GM12873 (cell line): ENCODE results near the gene OGT.

Experiments used
- TF ChIP-seq, protein P1 (sequence below): IDR thresholded peaks from 2 replicates; pipeline ENCODE4 v1.5.1; 2012; ENCODE audit warnings: low read depth, mild to moderate bottlenecking, moderate library complexity, low read length, control low read depth; ENCODE audit not compliant: insufficient read depth; ENCODE audit errors: missing control alignments

The OGT gene

DNA sequence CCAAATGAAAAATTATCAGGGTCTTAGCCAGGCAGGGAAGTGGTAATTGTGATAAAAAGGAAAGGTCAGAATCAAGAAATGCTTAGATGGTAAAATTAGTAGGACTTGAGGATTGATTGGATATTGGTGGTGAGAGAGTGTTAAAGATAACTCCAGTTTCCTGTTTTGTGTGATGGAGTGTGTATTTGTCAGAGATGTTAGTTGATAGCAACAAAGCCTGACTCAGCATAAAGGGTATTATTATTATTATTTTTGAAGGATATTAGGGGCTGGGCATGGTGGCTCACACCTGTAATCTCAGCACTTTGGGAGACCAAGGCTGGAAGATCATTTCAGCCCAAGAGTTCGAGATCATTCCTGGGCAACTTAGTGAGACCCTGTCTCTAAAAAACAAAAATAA is 23.6 kb upstream of the OGT start:
- TF ChIP-seq, protein P1, sequence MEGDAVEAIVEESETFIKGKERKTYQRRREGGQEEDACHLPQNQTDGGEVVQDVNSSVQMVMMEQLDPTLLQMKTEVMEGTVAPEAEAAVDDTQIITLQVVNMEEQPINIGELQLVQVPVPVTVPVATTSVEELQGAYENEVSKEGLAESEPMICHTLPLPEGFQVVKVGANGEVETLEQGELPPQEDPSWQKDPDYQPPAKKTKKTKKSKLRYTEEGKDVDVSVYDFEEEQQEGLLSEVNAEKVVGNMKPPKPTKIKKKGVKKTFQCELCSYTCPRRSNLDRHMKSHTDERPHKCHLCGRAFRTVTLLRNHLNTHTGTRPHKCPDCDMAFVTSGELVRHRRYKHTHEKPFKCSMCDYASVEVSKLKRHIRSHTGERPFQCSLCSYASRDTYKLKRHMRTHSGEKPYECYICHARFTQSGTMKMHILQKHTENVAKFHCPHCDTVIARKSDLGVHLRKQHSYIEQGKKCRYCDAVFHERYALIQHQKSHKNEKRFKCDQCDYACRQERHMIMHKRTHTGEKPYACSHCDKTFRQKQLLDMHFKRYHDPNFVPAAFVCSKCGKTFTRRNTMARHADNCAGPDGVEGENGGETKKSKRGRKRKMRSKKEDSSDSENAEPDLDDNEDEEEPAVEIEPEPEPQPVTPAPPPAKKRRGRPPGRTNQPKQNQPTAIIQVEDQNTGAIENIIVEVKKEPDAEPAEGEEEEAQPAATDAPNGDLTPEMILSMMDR: no peak

DNA sequence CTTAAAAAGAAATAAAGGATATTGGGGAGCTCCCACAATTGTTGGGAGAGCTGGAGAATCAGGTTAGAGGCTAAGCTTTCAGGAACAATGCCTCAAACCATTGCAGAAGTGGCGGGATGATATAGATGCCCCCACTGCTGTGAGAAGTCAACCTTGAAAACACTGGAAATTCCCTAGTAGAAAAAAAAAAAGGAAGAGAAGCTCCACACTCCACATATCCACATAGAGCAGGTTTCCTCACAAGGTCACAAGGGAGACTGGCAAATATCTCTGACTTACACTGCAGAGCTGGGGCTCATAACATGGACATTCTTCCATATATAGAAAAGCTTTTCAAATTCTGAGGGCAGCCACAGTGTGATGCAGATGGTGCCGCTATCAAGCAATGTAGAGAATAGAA is 22.7 kb upstream of the OGT start:
- TF ChIP-seq, protein P1: no peak

DNA sequence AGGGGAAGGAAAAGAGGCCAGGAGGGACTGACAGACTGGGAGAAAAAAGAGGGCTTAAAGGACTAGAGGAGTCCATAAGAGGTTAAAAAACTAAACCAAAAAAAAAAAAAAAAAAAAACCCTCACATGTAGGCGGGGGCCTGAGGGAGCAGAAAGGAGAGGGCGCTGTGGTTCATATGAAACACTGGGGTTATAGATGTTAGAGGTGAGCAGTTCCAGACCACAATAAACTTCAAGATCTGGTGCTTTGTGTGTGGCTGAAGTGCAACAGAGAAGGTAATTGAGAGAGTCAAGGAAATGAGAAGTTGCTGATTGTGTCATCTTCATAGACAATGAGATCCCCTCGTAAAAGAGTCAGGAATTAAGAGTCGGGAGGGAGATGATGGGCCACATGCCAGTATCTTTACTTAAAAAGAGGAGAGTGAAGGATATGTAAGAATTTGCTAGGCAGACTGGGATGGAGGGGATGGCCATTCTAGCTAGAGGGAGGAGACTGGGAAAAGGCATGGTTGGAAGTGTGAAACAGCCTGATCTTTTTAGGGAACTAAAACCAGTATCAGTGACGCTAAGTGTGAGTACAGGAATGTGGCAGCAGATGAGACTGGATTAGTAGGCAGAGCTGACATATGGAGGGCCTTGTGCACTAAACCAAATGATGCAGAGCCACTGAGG is 18.4 kb upstream of the OGT start:
- TF ChIP-seq, protein P1: peak; percentile 28

DNA sequence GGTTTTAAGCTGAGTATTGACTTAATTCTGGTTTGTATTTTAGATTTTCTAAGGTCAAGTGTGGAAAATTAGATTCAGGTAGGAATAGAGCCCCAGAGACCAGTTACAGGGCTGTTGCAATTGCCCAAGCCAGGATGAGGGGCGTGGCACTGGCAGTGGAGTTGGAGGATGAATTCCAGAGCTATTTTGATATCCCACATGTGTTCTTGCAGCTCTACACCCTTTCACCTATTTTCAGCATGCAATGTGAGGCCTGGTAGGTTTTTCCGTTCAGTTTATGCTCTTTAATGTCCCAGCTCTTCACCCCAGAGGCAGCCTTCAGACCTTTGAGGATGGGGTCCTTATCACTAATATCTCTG is 17.9 kb upstream of the OGT start:
- TF ChIP-seq, protein P1: no peak

DNA sequence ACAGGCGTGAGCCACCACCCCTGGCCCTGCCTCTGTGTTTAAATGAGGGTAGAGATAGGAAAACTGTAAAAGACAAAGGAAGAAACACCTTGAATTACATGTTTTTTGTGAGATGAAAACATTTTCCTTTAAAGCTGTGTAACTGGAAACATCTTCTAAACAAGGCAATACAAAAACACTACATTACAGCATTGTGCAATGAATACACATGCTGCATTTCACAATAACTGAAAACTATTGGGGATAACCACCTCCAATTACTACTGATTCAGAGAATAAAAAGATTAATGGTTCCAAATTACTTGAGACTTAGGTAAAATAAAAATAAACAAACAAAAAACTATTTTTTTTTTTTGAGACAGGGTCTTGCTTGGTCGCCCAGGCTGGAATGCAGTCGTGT is 7.6 kb upstream of the OGT start:
- TF ChIP-seq, protein P1: no peak

DNA sequence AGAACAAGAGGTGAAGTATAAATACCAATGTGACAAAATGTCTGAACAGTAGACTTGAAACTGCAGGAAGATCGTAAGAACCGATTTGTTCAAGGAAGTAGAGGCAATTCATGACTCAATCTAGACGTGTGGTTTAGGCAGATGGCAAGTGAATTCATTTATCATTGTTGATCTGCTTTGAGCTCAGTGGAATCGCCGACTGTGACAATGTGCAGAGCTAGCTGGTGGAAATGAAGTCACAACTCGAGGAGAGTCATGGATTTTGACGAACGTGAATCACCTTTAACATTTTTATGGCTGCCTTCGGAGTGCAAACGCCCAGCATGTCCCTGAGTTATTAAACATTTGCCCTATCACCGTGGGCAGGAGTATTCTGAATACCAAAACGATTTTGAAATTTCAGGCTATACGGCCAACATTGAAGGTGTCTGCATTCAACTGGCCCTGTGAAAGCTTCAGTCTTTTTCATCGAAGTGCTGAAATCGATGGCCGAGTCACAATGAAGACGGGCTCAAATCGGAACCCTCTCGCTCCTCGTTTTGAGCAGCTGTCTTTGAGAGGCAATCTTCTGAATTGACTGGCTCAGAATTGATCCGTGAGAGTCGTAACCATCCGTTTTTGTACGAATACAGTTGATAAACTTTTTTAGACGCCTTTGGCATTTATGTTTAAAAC is 689 bp upstream of the OGT start:
- TF ChIP-seq, protein P1: no peak

DNA sequence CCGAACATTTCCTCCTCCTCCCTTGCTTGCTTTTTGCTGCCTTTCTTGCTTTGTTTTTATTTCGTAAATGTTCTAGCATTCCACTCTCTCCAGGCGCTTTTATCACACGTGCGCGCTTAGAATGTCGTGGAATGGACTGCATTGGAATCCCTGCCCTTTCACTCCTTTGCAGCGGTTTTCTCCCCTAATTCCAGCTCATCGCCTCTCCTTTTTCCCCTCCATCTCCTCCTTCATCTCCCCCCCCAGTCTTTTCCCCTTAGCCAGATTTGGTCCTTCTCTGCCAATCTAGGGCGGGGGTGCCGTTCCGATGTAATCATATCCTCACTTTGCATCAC is 579 bp downstream of the OGT start:
- TF ChIP-seq, protein P1: no peak
